GM08714 (cell line): ENCODE results near the gene SYT8.
"Not testable (repeated sequence)": the region's sequence is repeated elsewhere in the genome, so short reads cannot be mapped to it uniquely, and the experiment has no call there.

ENCODE experiments used
- H3K4me3 ChIP-seq: fragments of 200-500 bp; sonication (Bioruptor generic); 2 replicates; pipeline ENCODE4 v1.5.1; 2014; ENCODE audit warnings: mild to moderate bottlenecking, low read length, inconsistent platforms
- ZNF274 ChIP-seq: IDR thresholded peaks from 2 replicates; pipeline ENCODE4 v1.6.1; 2012; ENCODE audit warnings: mild to moderate bottlenecking, low read depth, low read length

The SYT8 gene

DNA sequence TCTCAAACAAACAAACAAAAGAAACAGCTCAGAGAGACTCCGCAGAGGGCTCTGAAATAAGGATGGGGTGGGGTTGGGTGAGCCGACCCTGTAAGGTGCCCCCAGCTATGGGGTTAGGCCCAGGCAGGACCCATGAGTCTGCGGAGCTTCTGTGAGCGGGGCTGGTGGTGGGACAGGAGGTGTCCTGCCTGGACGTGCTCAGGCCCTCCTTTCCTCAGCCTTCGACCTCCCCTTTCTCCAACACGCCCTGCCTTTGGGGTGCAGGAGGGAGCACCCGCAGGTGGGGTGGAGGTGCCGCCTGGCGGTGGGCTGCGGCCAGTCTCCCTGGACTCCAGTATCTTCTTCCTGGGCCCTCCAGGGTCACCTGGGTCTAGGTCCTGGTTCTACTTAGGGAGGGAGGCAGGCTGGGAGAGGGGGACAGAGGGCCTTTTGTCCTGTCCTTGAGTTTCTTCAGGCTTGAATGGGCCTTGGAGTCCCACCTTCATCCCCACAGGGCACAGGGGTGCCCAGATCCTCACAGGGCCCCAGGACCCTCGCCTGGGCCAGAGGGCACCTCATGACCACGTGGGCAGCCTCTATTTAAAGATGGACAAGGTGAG is 44.7 kb downstream of the SYT8 start:
- H3K4me3 ChIP-seq = no peak overlapping the region
- no peak for TF ChIP-seq ZNF274

DNA sequence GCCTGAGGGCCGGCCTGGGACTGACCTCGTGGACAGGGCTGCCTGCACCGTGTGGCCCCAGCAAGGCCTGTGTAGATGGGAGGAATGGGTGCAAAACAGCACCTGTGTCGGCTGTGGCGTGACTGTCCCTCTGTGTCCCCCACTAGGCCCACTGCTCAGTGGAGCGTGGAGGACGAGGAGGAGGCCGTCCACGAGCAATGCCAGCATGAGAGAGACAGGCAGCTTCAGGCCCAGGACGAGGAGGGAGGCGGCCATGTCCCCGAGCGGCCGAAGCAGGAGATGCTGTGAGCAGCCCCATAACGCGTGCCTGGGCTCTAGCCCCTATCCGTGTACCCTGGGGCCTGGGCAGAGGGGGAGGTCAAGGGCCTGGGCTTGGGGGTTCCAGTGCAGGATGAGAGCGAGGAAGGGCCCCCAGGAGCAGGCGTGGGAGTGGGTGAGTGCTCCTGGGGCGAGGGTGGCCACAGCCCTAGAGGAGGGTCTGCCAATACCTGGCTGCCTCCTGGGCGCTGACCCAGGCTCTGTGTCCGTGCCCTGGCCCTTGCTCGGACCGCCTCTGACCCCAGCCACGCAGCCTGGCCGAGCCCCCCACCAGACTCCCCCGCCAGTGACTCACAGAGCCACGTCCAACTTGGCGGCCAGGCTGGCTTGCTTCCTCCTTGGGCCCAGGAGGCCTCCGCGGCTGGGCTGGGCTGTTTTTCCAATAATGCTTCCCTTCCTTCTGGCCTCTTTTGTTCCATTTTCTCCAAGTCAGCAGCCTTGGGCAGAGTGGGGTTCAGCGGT is 45.3 kb downstream of the SYT8 start:
- TF ChIP-seq ZNF274 = no peak
- no peak overlapping the region for H3K4me3 ChIP-seq

DNA sequence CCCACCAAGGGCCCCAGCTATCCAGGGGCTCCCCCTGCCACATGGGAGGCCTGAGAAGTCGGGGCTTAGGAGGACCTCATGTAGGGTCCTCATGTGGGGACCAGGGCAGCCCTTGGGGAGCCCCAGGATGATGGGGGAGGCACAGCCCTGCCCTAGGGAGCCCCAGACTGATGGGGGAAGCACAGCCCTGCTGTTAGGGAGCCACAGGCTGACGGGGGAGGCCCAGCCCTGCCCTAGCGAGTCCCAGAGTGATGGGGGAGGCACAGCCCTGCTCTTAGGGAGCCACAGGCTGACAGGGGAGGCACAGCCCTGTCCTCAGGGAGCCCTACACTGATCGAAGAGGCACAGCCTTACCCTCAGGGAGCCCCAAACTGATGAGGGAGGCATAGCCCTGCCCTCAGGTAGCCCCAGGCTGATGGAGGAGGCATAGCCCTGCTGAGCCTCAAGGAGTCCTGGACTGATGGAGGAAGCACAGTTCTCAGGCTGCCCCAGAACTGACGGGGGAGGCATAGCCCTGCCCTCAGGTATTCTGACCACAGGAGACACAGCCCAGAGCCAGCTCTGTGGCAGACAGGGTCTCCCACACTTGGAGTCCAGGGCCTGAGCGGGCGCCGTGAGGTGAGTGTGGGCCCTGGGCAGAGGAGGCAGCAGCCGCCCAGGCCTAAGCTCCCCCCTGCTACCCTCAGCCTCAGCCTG is 46.1 kb downstream of the SYT8 start:
- no peak overlapping the region for H3K4me3 ChIP-seq
- TF ChIP-seq ZNF274 = no peak

DNA sequence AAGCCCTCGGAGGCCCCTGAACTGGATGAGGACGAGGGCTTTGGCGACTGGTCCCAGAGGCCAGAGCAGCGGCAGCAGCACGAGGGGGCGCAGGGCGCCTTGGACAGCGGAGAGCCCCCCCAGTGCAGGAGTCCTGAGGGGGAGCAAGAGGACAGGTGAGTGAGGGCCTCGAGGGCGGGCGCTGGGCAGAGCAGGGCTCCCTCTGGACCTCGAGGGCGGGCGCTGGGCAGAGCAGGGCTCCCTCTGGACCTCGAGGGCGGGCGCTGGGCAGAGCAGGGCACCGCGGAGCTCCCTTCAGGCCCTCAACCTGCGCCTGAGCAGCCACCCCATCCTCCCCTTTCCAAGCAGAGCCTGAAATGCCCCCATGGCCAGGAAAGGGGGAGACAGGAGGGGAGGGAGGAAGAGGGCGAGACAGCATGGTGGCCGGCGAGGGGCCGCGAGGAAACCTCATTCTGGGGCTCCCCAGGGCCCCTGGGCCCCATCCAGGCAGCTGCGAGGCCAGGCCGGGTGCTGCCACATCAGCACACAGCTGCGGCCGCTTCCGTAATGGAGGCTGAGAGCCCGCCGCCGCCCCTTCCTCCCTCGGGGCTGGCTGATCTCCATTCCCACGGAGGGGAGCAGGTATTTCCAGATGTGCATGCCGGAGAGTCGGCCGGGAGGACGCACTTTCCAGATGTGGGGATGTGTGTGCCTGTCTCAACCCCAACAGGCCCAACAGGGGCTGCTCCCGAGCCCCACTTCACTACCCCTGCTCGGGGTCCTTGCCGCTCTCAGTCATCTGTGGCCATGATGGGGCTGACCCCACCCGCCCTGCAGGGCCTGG is 46.9 kb downstream of the SYT8 start:
- TF ChIP-seq ZNF274 = no peak

DNA sequence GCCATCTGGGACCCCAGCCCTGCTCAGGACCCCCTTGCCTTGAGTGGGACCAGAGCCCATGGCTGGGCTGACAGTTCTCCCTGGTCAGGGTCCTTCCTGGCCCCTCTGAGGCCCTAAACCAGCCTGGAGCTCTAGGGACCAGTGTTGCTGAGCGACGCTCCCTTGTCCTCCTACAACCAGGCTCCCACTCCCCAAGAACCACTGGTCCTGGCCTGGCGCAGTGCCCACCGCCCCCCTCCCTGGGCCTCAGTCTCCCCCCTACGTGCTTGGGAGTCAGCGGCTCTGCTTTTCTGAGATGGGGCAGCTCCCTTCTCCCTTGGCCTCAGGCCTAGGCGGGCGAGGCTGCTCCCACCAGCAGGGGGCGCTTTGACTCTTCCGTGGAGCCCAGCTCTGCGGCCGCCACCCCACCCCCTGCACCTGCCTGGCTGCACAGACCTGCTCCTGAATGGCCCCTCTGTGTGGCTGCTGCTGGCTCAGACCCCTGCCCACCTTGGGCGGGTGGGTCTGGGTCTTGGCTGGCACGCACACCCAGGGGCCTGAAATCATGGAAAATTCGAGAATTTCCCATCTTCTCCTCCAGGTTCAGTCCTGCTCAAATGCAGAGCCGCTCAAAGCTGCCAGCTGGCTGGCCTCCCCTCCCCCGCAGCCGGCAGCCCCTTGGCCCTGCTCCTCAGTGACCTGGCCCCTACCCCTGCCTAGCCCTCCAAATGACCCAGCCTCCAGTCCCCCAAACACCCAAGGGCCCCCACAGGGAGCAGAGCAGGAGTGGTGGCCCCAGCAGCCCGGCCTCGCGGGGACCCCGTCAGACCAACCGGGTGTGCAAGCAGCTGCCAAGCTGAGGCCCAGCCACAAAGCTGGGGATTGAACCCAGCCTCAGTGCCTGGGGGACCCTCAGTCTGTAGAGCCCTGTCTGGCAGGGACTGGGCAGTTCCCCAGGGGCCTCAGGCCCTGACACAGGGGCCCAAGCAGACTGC is 47.8 kb downstream of the SYT8 start:
- H3K4me3 ChIP-seq = no peak overlapping the region
- no peak for TF ChIP-seq ZNF274

More for the DNA sequence above, 46.9 kb downstream of the SYT8 start:
- no peak overlapping the region for H3K4me3 ChIP-seq

DNA sequence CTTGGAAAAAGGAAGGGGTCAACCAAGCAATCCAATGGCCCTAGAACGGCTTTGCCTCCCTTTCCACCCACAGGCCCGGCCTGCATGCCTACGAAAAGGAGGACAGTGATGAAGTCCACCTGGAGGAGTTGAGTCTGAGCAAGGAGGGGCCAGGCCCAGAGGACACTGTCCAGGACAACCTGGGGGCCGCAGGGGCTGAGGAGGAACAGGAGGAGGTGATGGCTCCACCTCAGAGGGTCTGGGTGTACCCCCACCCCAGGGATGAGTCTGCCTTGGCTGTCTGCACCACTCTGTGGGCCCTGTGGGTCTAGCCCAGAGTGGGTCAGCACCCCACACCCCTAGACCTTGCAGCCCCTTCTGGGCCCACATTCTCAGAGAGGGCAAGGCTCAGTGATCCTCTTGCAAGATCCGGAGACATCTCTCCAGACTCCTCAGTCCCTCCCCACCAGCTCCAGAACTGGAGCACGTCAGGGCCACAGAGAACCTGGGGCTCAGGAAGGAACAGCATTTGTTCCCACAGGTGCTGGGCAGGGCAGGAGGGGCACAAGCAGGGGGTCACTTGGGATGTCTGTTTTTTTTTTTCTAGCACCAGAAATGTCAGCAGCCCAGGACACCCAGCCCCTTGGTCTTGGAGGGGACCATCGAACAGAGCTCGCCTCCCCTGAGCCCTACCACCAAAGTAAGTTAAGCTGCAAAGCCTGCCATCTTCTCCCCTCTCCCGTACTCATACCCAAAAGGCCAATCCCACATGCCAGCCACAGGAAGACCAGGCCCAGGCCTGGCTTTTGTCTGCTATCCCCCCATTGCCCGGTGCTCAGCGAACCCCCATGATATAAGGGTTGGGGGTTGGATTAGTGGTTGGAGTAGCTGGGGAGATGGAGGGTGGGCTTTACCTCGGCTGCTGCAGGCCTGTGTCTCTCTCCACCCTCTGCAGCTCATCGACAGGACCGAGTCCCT is 48.8 kb downstream of the SYT8 start:
- H3K4me3 ChIP-seq = no peak overlapping the region
- TF ChIP-seq ZNF274 = no peak

DNA sequence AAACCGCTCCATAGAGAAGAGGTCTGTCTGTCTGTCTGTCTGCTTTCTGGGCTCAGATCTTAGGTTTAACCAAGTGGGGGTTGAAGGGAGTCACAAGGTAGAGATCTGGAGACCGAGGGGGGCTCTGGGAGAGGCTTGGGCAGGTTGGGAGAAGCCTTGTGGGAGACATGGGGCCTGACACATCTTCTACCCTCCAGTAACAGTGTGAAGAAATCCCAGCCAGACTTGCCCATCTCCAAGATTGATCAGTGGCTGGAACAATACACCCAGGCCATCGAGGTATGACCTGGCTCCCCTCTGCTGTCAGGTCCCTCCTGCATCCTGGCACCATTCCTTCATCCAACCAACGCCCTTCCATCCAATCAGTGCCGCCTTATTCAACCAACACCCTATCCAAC is 49.5 kb downstream of the SYT8 start:
- no peak overlapping the region for H3K4me3 ChIP-seq

DNA sequence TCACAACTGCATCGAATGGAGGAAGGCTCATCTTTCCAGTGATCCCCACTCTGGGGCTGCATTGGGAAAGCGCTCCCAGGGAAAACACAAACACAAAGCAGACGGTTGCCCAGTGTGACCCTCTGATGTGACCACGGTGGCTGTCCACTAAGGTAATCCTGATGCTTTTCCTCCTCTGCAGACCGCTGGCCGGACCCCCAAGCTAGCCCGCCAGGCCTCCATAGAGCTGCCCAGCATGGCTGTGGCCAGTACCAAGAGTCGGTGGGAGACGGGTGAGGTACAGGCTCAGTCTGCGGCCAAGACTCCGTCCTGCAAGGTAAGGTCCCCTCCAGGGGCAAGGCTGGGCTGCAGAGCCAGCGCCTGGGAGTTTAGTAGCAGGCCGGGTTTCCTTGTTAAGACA is 51.8 kb downstream of the SYT8 start:
- not testable (repeated sequence) for H3K4me3 ChIP-seq

More for the DNA sequence above, 49.5 kb downstream of the SYT8 start:
- TF ChIP-seq ZNF274 = no peak
